ENCODE measurements around the gene CABLES1.

DNA sequence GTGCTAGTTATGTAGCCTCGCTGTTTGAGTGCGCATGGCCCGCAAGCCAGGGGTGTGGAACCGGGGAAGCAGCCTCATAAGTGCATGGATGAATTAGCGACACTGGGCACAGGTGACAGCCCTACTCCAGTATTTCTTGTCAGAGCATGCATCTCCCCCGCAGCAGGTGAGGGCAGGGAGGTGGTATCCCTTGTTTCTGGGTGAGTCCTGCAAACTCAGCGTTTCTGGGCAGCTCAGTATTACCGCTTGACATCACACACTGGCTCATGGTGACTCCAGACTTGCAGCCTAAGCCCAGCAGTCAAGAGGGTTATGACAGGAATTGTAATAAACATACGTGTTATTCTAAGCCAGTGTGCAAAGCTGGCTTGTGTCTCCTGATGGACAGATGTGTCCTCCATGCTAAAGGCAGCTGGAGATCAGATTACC lies 2.5 kb downstream of the CABLES1 start:
- TF ChIP-seq CTCF (IDR thresholded peaks at IDR 0.05) (no peak), POLR2A (IDR thresholded peaks at IDR 0.05) (no peak), POLR2AphosphoS5 (IDR thresholded peaks at IDR 0.05) (no peak)

Measured in gastroesophageal sphincter (tissue), 3 donors.